HepG2 (cell line): ENCODE measurements around the gene DST. TPM values are rescaled to one million over a fixed set of nuclear protein-coding genes. Genes with fewer than 3 reads are reported as not detected.

Experiments used
- FOXA3 ChIP-seq: IDR thresholded peaks from 2 replicates; pipeline ENCODE4 v1.6.1; 2016; ENCODE audit warnings: missing genetic modification reagents, missing compliant biosample characterization
- HOXA3 ChIP-seq: sonication (generic); formaldehyde crosslinking; IDR thresholded peaks from 2 replicates; pipeline ENCODE4 v1.5.0; 2020; ENCODE audit warnings: missing genetic modification reagents
- POLR2AphosphoS5 ChIP-seq: IDR thresholded peaks from 2 replicates; pipeline ENCODE4 v1.6.1; 2012; ENCODE audit warnings: low read depth, low read length
- RAD21 ChIP-seq: fragments of 450-650 bp; formaldehyde crosslinking; IDR thresholded peaks from 2 replicates; pipeline ENCODE4 v1.5.0; 2020; ENCODE audit warnings: mild to moderate bottlenecking
- ZBTB21 ChIP-seq: sonication (generic); formaldehyde crosslinking; IDR thresholded peaks from 2 replicates; pipeline ENCODE4 v1.4.0; 2020; ENCODE audit warnings: missing genetic modification reagents
- ZMYM2 ChIP-seq: sonication (generic); formaldehyde crosslinking; IDR thresholded peaks from 2 replicates; pipeline ENCODE4 v1.8.0; 2022; ENCODE audit warnings: mild to moderate bottlenecking, missing genetic modification reagents
- ZNF234 ChIP-seq: sonication (generic); formaldehyde crosslinking; conservative IDR thresholded peaks from 2 replicates; pipeline ENCODE4 v1.5.1; 2020; ENCODE audit warnings: mild to moderate bottlenecking, missing genetic modification reagents
- ZNF263 ChIP-seq: sonication (generic); formaldehyde crosslinking; IDR thresholded peaks from 2 replicates; pipeline ENCODE4 v1.4.0; 2020; ENCODE audit warnings: missing genetic modification reagents
- ZNF292 ChIP-seq: sonication (generic); formaldehyde crosslinking; IDR thresholded peaks from 2 replicates; pipeline ENCODE4 v1.8.1; 2022; ENCODE audit warnings: mild to moderate bottlenecking, low read depth, missing genetic modification reagents, borderline replicate concordance
- ZNF451 ChIP-seq: sonication (generic); formaldehyde crosslinking; IDR thresholded peaks from 2 replicates; pipeline ENCODE4 v1.5.0; 2020; ENCODE audit warnings: mild to moderate bottlenecking, missing genetic modification reagents
- ZNF564 ChIP-seq: sonication (generic); formaldehyde crosslinking; IDR thresholded peaks from 2 replicates; pipeline ENCODE4 v1.8.1; 2023; ENCODE audit warnings: mild to moderate bottlenecking, missing genetic modification reagents
- ZNF598 ChIP-seq: sonication (generic); formaldehyde crosslinking; IDR thresholded peaks from 2 replicates; pipeline ENCODE4 v1.5.1; 2020; ENCODE audit warnings: mild to moderate bottlenecking, missing genetic modification reagents, borderline replicate concordance
- ZNF737 ChIP-seq: sonication (generic); formaldehyde crosslinking; IDR thresholded peaks from 2 replicates; pipeline ENCODE4 v1.5.0; 2020; ENCODE audit warnings: missing genetic modification reagents, mild to moderate bottlenecking, borderline replicate concordance
- ZNF781 ChIP-seq: sonication (generic); formaldehyde crosslinking; IDR thresholded peaks from 2 replicates; pipeline ENCODE4 v1.5.1; 2020; ENCODE audit warnings: borderline replicate concordance, mild to moderate bottlenecking, missing genetic modification reagents; ENCODE audit errors: not compliant biosample characterization
- ZSCAN22 ChIP-seq: sonication (generic); formaldehyde crosslinking; IDR thresholded peaks from 2 replicates; pipeline ENCODE4 v1.4.0; 2020; ENCODE audit warnings: mild to moderate bottlenecking, missing genetic modification reagents
- polyA plus RNA-seq, 8 experiments: library from polyadenylated mRNA; depleted of rRNA in 3 of 8; stranded (reverse) in 7 of 8; unstranded in 1 of 8; fragments of >200 nt; fragmentation: Illumina TruSeq in 4 of 8; extraction: Trizol in 4 of 8; gene quantifications; 2 replicates each; pipeline versions ENCODE4 v1.2.1 to v1.2.3, GENCODE V29; 2011 to 2016; ENCODE audit warnings: low read depth in 4 of 8, missing spikeins in 1 of 8, mixed read lengths in 1 of 8; ENCODE audit not compliant: insufficient read depth in 1 of 8
- total RNA-seq, 5 experiments: library from RNA; depleted of rRNA; stranded (reverse); fragments of >200 nt; fragmentation: Illumina TruSeq; extraction: Trizol; gene quantifications; 2 replicates each; pipeline ENCODE4 v1.2.3, GENCODE V29; 2016; ENCODE audit warnings: low read depth in 1 of 5
- TF ChIP-seq, protein P1 (sequence below): sonication (generic); formaldehyde crosslinking; IDR thresholded peaks from 2 replicates; pipeline ENCODE4 v1.5.0; 2020; ENCODE audit warnings: mild to moderate bottlenecking, missing genetic modification reagents, borderline replicate concordance
- TF ChIP-seq, protein P2 (sequence below): sonication (generic); formaldehyde crosslinking; IDR thresholded peaks from 2 replicates; pipeline ENCODE4 v1.4.0; 2020; ENCODE audit warnings: mild to moderate bottlenecking, missing genetic modification reagents
- TF ChIP-seq, protein P3 (sequence below): IDR thresholded peaks from 2 replicates; pipeline ENCODE4 v1.6.1; 2016; ENCODE audit warnings: low read depth
- TF ChIP-seq, protein P4 (sequence below): IDR thresholded peaks from 2 replicates; pipeline ENCODE4 v1.6.1; 2016; ENCODE audit warnings: mild to moderate bottlenecking

Gene DST
- total and polyA plus RNA-seq, 2 of the 13 experiments (the other 11 are each of a cell fraction or from before 2014, with no cell fraction given): 64.4 to 89.0 TPM

DNA sequence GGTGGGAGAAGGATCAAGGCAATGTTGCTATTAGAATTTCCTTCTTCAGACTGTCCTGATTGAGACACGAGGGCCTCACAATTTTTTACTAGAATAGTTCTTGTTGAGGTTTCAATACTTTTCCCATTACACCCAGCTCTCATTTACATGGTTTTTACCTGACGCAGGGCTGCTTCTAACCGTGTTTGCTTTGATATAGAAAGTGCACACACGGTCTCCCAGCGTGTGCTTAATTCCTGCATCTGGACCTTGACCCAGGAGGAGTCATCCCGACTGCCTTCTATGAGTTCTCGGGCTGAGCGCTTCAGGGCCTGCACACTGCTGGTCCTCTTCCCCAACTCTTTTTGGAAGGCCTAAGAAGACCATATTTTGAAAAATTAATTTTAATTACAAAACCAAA, 160.2 kb downstream of the DST start (continued):
- TF ChIP-seq, protein P1, sequence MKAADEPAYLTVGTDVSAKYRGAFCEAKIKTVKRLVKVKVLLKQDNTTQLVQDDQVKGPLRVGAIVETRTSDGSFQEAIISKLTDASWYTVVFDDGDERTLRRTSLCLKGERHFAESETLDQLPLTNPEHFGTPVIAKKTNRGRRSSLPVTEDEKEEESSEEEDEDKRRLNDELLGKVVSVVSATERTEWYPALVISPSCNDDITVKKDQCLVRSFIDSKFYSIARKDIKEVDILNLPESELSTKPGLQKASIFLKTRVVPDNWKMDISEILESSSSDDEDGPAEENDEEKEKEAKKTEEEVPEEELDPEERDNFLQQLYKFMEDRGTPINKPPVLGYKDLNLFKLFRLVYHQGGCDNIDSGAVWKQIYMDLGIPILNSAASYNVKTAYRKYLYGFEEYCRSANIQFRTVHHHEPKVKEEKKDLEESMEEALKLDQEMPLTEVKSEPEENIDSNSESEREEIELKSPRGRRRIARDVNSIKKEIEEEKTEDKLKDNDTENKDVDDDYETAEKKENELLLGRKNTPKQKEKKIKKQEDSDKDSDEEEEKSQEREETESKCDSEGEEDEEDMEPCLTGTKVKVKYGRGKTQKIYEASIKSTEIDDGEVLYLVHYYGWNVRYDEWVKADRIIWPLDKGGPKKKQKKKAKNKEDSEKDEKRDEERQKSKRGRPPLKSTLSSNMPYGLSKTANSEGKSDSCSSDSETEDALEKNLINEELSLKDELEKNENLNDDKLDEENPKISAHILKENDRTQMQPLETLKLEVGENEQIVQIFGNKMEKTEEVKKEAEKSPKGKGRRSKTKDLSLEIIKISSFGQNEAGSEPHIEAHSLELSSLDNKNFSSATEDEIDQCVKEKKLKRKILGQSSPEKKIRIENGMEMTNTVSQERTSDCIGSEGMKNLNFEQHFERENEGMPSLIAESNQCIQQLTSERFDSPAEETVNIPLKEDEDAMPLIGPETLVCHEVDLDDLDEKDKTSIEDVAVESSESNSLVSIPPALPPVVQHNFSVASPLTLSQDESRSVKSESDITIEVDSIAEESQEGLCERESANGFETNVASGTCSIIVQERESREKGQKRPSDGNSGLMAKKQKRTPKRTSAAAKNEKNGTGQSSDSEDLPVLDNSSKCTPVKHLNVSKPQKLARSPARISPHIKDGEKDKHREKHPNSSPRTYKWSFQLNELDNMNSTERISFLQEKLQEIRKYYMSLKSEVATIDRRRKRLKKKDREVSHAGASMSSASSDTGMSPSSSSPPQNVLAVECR (CRISPR knock-in tag): no peak; the same call in 1 of the 2 replicates
- TF ChIP-seq ZSCAN22 (CRISPR knock-in tag) (no peak), ZNF234 (no peak), ZNF292 (no peak; the same call in 1 of the 2 replicates), ZMYM2 (CRISPR knock-in tag) (no peak), HOXA3 (CRISPR knock-in tag) (peak; percentile 50; the same call in 1 of the 2 replicates), ZNF263 (CRISPR knock-in tag) (peak; percentile 95), POLR2AphosphoS5 (no peak), ZNF564 (no peak), RAD21 (CRISPR knock-in tag) (peak; percentile 17; the same call in 1 of the 2 replicates), ZBTB21 (CRISPR knock-in tag) (no peak), ZNF781 (CRISPR knock-in tag) (no peak), ZNF737 (no peak), FOXA3 (CRISPR knock-in tag) (peak; percentile 43), ZNF598 (CRISPR knock-in tag) (no peak), ZNF451 (CRISPR knock-in tag) (no peak)
- TF ChIP-seq, protein P2, sequence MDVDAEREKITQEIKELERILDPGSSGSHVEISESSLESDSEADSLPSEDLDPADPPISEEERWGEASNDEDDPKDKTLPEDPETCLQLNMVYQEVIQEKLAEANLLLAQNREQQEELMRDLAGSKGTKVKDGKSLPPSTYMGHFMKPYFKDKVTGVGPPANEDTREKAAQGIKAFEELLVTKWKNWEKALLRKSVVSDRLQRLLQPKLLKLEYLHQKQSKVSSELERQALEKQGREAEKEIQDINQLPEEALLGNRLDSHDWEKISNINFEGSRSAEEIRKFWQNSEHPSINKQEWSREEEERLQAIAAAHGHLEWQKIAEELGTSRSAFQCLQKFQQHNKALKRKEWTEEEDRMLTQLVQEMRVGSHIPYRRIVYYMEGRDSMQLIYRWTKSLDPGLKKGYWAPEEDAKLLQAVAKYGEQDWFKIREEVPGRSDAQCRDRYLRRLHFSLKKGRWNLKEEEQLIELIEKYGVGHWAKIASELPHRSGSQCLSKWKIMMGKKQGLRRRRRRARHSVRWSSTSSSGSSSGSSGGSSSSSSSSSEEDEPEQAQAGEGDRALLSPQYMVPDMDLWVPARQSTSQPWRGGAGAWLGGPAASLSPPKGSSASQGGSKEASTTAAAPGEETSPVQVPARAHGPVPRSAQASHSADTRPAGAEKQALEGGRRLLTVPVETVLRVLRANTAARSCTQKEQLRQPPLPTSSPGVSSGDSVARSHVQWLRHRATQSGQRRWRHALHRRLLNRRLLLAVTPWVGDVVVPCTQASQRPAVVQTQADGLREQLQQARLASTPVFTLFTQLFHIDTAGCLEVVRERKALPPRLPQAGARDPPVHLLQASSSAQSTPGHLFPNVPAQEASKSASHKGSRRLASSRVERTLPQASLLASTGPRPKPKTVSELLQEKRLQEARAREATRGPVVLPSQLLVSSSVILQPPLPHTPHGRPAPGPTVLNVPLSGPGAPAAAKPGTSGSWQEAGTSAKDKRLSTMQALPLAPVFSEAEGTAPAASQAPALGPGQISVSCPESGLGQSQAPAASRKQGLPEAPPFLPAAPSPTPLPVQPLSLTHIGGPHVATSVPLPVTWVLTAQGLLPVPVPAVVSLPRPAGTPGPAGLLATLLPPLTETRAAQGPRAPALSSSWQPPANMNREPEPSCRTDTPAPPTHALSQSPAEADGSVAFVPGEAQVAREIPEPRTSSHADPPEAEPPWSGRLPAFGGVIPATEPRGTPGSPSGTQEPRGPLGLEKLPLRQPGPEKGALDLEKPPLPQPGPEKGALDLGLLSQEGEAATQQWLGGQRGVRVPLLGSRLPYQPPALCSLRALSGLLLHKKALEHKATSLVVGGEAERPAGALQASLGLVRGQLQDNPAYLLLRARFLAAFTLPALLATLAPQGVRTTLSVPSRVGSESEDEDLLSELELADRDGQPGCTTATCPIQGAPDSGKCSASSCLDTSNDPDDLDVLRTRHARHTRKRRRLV (CRISPR knock-in tag): no peak
- TF ChIP-seq, protein P3, sequence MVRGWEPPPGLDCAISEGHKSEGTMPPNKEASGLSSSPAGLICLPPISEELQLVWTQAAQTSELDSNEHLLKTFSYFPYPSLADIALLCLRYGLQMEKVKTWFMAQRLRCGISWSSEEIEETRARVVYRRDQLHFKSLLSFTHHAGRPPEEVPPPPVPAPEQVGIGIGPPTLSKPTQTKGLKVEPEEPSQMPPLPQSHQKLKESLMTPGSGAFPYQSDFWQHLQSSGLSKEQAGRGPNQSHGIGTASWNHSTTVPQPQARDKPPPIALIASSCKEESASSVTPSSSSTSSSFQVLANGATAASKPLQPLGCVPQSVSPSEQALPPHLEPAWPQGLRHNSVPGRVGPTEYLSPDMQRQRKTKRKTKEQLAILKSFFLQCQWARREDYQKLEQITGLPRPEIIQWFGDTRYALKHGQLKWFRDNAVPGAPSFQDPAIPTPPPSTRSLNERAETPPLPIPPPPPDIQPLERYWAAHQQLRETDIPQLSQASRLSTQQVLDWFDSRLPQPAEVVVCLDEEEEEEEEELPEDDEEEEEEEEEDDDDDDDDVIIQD (CRISPR knock-in tag): peak; percentile 67; the same call in 1 of the 2 replicates
- TF ChIP-seq, protein P4, sequence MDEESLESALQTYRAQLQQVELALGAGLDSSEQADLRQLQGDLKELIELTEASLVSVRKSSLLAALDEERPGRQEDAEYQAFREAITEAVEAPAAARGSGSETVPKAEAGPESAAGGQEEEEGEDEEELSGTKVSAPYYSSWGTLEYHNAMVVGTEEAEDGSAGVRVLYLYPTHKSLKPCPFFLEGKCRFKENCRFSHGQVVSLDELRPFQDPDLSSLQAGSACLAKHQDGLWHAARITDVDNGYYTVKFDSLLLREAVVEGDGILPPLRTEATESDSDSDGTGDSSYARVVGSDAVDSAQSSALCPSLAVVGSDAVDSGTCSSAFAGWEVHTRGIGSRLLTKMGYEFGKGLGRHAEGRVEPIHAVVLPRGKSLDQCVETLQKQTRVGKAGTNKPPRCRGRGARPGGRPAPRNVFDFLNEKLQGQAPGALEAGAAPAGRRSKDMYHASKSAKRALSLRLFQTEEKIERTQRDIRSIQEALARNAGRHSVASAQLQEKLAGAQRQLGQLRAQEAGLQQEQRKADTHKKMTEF (CRISPR knock-in tag): peak; percentile 51
